Measurements from ENCODE around the gene EMC9.

EMC9 gene

DNA sequence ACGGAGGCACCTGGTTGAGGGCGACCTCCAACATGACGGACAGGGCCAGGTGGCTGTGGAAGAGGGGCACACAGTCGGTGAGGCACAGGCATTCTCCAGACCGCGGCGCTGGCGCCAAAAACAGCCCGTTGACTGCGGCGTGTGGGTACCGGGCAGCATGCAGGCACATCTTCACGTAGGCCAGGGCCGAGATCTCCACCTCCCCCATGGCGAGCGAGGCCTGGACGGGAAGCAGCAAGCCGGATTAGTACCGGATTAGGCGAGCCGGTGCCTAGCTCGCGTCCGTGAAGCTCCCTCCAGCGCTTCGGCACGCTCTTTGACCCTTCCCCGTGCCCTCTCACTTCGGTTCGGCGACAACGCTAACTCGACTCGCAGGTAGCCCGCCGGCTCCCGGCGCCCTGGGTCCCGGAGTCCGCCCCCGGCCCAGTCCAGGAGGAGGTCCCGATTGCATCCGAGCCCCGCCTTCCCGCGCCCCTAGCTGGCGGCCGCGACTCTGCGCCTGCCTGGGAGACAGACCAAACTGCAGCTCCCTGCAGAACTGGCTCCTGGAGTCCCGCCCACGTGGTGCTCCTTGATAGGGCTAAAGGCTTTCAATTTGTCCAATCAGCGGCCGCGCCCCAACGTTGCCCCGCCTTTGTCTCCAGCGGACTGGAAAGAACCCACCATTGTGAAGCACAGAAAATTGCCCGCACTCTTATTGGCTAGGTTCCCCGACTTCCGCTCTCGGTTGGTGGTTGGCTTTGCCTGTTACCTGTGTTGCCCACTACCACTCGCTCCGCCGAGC lies at the start of gene EMC9:
EMC9 (minus strand) TSS at position 495 of the 784 bp plus-strand sequence; CDS start at position 208, 287 bp downstream.
- peak; percentile 100 for DNase-seq

- no peak for DNase-seq
Measured at GRCh38 chr14:24190416-24190815, 49.0 kb upstream of the EMC9 start.

DNA sequence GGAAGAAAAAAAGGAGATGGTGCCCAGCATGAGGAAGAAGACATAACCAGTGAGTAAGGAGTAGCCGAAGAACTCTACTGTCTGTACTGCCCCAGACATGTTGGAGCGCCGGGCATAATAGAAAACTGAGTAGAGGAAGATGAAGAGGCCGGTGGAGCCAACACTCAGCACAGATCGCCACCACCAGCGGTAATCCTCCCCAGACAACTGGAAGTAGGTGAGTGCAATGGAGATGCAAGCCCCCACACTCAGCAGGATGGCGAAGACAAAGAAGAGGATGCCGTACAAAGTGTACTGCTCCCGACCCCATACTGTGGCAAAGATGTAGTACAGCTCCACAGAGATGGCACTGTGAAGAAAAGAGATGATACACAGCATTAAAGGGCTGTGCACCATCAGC lies 48.1 kb upstream of the EMC9 start:
- no peak for DNase-seq

DNA sequence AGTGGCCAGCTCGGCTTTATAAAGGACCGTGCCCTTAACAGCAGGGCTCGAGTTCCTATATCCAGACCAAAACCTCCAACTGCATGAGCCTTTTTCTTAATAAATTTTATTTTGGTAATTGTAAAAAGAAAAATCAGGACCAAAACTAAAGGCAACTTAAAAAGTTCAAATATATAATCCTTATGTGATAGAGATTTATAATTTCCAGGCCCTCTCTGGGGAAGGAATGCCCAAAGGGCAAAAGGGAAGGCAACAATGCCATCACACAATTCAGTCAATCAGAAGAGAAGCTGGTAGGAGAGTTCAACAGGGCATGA lies 47.6 kb upstream of the EMC9 start:
- no peak for DNase-seq

DNA sequence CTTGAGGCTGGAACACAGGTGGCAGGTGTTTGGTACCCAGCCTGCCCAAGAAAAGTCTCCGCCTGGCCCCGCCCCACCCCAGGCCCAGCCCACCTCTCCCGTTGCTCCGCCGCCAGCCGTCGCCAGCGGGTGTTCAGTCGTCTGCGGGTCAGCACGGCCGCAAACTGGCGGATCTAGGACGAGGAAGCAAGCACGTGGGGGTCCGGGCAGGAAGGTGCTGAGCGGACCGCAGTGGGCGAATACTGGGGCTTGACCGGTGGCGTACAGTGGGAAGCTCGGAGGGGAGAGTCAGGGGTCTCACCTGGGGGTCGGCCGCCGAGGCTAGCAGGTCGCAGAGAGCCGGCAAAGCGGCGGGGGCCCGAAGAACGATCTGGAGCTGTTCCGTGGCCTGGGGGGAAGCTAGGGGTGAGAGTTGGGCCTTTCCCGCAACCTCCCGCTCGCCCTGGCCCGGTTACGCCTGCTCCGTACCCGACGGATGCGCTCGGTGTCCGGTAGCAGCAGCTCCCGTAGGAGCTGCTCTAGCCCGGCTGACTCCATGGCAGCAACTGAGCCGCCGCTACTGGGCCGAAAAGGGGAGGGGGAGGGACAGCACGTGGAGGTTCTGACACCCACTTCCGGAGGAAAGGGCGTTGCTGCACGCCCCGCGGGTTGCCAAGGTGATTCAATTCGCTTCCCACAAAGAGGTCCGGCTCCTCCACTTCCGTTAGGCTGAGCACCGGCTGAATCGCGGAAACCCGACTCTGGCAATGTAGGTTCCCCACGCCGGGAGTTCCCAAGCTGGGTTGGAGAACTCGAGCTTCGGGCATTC lies 47.1 kb upstream of the EMC9 start, which contains the start of gene IPO4:
IPO4 (minus strand) TSS at position 566 of the 808 bp plus-strand sequence; CDS start at position 537, 29 bp downstream.
- peak; percentile 97 for DNase-seq

DNA sequence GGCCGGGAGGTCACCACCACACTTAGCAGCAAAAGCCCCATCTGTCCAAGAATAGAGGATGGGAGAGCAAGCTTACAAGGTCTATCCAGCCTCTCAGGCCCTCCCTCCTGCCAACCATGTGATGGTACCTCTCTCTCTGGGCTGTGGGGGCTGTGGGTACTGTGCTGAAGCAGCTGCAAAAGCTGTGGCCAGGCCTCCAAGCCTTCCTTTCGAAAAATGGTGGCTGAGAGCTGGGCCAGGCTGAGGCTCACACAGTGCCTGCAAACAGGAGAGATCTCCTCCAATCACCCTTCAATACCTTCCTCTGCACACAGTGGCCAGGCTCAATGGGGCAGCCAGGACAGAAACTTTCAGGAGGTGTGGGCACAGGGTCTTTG lies 46.1 kb upstream of the EMC9 start:
- DNase-seq, result no peak

DNA sequence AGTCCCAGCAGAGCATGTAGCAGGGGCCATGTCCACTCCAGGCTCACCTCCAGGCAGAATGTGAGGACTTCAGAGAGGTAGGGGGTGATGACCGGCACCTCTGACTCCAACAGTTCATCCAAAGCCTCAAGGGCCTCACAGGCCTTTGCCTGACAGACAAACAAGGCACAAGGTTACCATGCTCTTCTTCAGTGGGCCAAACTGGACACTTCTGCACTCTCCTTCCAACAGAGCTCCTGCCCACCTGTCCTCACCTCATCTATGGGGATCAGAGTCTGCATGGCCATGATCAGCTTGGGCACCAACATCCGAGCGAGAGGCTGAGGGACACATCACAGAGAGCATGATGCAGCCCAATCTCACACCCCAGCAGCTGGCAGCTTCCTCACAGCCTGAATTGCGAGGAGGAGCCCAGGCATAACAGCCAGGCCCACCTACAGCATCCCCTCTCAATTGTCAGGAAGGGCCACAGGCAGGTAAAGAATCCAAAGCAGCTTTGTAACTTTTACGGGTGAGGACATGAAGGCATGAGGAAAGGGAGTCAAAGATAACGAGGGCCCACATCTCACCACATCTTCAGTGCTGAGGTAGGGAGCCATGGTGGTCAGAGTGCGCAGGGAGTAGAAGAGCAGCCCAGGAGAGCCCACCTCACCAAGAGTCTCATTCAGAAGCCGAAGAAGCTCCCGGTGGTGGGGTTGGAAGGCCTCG lies 45.6 kb upstream of the EMC9 start:
- DNase-seq, result no peak

GRCh38 chr14:24185741-24186140 lies 44.4 kb upstream of the EMC9 start:
- DNase-seq, result no peak

DNA sequence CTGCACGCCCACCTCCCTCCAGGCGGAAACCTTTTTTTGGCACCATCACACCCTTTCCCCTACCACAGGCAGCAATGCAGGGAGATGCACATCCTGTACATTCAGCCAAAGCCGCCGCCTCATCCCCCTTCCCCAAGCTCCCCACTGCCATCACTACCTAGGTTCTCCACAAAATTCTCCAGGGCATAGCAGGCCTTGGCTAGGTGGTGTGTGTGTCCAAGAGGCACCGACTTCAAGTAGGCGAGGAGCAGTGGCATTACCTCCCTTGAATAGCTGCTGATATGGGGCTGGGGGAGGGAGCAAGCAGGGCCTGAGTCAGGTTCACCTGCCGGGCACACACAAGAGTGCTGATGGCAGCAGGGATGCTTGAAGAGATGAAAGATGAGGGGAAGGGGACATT lies 43.6 kb upstream of the EMC9 start:
- no peak for DNase-seq

- DNase-seq, result no peak
Measured at GRCh38 chr14:24184104-24184970, 42.9 kb upstream of the EMC9 start.

DNA sequence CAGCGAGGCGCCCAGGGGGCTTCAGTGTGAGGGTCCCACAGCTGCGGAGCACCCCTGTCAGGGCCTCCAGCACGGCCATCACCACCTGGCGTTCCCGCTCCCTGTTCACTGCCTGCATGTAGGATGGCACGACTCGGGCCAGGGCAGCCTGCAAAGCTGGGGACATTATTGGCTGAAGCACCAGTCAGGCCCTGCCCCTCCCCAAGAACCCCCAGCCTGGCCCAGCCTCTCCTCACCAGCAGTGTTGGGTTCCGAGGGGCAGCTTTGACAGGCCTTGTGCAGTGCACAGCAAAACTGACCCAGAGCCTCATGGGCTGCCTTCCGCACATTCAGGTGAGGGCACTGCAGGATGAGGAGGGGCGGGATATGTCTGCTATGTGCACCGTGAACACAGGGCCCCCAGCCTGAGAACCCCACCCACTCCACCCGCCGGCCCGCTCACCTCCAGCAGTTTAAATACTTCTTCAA lies 41.7 kb upstream of the EMC9 start:
- DNase-seq, result no peak

GRCh38 chr14:24182110-24182882 lies 40.9 kb upstream of the EMC9 start:
- no peak for DNase-seq

- no peak for DNase-seq
Measured at GRCh38 chr14:24181371-24182077, 40.1 kb upstream of the EMC9 start.

GRCh38 chr14:24179961-24180796 lies 38.8 kb upstream of the EMC9 start:
- DNase-seq, result no peak

DNA sequence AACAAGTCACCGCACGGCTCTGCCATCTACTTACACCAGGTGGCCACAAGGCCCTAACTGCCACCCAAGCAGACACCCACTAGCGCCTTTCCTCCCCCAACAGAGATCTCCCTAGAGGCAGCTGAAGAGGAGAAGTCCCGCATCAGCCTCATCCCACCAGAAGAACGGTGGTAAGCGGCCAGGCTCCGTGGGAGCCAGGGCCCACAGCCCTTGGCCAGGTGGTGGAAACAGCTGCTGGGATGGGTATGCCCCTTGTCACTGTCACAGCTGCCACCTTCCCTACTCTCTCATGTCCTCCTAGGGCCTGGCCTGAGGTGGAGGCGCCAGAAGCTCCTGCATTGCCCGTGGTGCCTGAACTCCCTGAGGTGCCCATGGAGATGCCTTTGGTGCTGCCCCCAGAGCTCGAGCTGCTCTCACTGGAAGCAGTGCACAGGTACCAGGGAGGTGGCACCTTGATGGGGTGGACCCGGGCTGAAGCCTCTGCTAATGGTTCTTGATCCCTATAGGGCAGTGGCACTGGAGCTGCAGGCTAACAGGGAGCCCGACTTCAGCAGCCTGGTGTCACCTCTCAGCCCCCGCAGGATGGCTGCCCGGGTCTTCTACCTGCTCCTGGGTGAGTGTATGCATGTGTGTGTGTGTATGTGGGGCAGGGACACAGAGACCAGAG lies 38.0 kb upstream of the EMC9 start:
- no peak for DNase-seq

DNA sequence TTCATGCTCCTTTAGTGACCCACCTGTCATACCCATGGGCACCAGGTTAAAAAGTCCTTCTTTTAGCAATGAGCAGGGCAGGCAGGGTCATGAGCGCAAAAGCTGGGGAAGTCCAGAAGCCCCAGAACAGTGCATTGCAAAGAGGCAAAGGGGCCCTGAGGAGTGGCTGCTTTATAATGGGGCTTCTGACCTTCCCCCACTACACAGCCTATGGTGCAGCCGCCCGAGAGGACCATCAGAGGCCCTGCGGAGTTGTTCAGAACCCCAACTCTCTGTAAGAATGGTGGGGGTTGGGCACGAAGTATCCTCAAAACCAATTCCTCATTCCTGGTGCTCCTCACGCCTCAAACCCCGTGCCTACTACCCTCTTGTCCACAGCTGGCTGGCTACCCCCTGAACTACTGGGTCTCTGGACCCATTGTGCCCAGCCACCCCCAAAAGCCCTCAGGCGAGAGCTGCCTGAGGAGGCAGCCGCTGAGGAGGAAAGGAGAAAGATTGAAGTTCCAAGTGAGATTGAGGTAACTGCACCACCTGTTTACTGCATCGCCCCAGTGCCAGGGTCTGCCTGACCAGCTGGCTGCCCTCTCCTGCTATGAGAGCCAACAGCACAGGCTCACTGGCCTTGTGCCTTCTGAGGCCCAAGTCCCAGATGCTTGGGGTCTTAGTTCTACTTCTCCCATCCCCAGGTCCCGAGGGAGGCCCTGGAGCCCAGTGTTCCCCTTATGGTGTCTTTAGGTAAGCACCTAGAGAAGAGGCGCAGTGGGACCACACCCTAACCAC lies 37.2 kb upstream of the EMC9 start:
- DNase-seq, result no peak

DNA sequence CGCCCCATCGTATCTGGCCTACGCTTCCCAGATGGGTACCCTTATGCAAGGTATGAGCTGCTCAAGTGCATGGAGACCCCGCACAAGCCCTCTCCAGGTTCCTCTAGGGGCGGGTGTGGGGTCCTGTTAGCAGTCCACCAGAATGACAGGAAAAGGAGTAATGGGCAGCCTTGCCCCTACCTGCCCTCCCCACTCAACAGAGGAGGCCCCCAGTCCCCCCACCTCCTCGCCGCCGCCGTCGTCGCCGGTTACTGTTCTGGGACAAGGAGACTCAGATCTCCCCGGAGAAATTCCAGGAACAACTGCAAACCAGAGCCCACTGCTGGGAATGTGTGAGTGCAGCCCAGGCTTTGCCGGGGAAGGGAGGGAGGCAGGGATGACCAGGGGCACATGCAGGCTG lies 36.5 kb upstream of the EMC9 start:
- DNase-seq, result no peak

DNA sequence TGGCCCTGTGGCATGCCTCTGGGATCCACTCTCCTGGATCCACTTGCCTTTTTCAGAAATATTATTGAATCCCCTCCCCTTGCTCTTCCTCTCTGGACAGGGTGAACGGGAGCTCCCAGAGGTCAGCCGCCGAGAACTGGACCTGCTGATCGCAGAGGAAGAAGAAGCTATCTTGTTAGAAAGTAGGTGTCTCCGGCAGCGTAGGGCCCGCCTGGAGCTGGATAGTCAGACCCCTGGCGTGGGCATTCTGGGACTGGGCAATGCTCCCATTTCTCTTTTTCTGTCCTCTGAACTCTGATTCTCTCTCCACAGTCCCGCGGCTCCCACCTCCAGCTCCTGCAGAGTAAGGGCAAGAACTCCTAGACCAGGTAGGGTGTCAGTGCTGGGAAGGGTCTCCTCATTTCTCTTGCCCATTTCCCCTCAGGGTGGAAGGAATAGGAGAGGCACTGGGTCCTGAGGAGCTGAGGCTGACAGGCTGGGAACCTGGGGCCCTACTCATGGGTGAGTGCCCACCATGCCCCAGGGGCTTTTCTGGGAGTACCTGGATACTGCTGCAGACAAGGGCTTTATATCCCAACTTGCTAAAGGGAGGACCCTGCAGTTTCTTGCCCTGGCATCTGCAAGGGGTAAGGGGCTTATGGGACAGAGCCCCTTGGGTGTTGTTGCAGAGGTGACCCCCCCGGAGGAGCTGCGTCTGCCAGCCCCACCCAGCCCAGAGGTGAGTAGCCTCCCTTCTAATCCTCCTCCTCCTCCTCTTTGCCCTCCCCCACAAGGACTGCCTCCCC lies 35.8 kb upstream of the EMC9 start:
- no peak for DNase-seq

All from activated CD4-positive, alpha-beta T cell treated with anti-CD3 and anti-CD28 coated beads for 48 hours (primary cell).